Right lobe of liver (tissue), 6 donors: ENCODE data around the gene RPUSD3. TPM values are rescaled to one million over a fixed set of nuclear protein-coding genes. Genes with fewer than 3 reads are reported as not detected.

Source experiments
- ATAC-seq, 4 donors: fragments of 200-7000 bp; cut with Tn5 transposase; one replicate each; pipeline ENCODE4 v1.9.1; 2020; ENCODE audit warnings: mild to moderate bottlenecking in 4 of 4, moderate library complexity in 4 of 4
- DNase-seq, 3 donors: peaks; one replicate each; pipeline ENCODE4 v3.0.0-alpha.2; 2020
- H3K27ac ChIP-seq, 3 donors: fragments of 200-600 bp; one replicate each; pipeline ENCODE4 v1.8.0; 2022
- H3K27me3 ChIP-seq, 2 donors: fragments of 200-600 bp; one replicate each; pipeline ENCODE4 v1.8.0; 2022
- H3K36me3 ChIP-seq, 4 donors: fragments of 200-600 bp; sonication (generic) in 1 of 4; one replicate each; pipeline versions ENCODE4 v1.5.1 to v1.8.0; 2017 to 2022; ENCODE audit warnings: control low read depth in 1 of 4
- H3K4me1 ChIP-seq, 4 donors: fragments of 200-600 bp; sonication (generic) in 1 of 4; one replicate each; pipeline versions ENCODE4 v1.5.1 to v1.8.0; 2017 to 2022; ENCODE audit warnings: control low read depth in 1 of 4
- H3K4me3 ChIP-seq, 3 donors: fragments of 200-600 bp; one replicate each; pipeline ENCODE4 v1.8.0; 2022
- H3K9me3 ChIP-seq, 4 donors: fragments of 200-600 bp; sonication (generic) in 1 of 4; one replicate each; pipeline versions ENCODE4 v1.5.1 to v1.8.0; 2017 to 2022; ENCODE audit warnings: control low read depth in 1 of 4
- POLR2A ChIP-seq: fragments of 450-650 bp; IDR thresholded peaks from one replicate; pipeline ENCODE4 v1.6.1; 2017; ENCODE audit warnings: antibody characterized with exemption, mild to moderate bottlenecking
- WGBS: methylation state at CpG from one replicate; pipeline ENCODE4 v1.1.6; 2018; ENCODE audit warnings: low coverage, low lambda C conversion rate; ENCODE audit not compliant: insufficient coverage; ENCODE audit errors: missing lambda C conversion rate; 5-methylcytosine and 5-hydroxymethylcytosine counted together
- intact Hi-C, 2 donors: fragments of 100-400 bp; cut with DNase I; formaldehyde crosslinking; loops; one replicate each; pipeline versions ENCODE4 v1.11.2 to v1.14.1; 2022
- total RNA-seq, 6 experiments: library from RNA; depleted of rRNA in 2 of 6; stranded (reverse); fragments of >200 nt in 2 of 6; fragmentation: NEBNext Ultra II Directional in 3 of 6; extraction: Animal tissue kit (Norgen Biotek cat#: 25700) in 3 of 6; gene quantifications; one replicate each; pipeline versions ENCODE4 v1.1.0 to v1.2.4, GENCODE V29; 2016 to 2023
- TF ChIP-seq, protein P1 (sequence below), 4 donors: fragments of 200-600 bp in 3 of 4; fragments of 450-650 bp in 1 of 4; IDR thresholded peaks; one replicate each; pipeline versions ENCODE4 v1.5.1 to v1.8.0; 2016 to 2022; ENCODE audit warnings: antibody characterized with exemption in 4 of 4, mild to moderate bottlenecking in 2 of 4
- donor health status: DM: no; HTN: yes; CAD: no.
- donor health status: DM: no; HTN: no; CAD: no.
- donor health status: DM: no; HTN: no; CAD: no.
- donor health status: DM: no; HTN: yes; CAD: no.
- donor health status: DM: no; HTN: yes; CAD: no.

Gene RPUSD3
- total RNA-seq, 6 experiments from 2014 or later: 15.8 to 34.6 (median 22.4) TPM

DNA sequence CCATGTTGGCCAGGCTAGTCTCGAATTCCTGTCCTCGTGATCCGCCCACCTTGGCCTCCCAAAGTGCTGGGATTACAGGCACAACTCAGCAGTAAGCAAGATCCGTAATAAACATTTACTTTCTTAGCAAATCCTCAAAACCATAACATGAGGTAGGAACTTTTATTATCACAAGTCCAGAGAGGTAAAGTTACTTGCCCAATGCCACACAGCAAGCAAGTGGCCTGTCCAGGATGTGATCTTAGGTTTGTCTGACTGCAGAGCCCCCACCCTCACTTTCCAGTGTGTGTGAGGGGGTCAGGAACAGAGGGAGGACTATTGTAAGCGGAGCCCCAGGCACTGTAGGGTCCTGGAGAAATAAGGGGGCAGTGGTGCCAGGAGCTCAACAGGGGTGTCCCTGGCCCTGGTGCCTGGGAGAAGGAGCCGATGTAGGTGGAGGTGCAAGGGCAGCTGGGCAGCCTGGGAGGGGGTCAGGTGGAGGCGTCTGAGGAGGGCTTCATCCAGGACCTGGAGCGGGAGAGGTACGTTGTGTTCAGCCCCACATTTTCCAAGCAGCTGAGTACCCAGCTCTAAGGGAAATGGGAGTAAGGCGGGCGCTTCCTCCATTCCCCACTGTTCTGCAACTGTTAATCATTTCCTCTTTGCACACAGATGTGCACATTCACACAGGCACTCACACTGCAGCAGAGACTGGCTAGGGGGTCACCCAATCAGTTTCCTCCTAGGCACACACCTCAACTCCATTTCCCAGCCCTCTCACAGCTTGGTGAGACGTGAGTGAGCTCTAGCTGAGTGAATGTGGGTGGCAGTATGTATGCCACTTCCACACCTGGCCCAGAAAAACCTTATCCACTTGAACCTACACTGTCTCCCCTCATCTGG, 5.9 kb downstream of the RPUSD3 start:
- H3K27me3 ChIP-seq: no peaks in the 10 kb centered on the region
- no peak for ATAC-seq
- intact Hi-C loops: no loop called here
- H3K4me3 ChIP-seq: no peak overlapping the region
- WGBS: 81% methylated on average over 6 of the region's 12 CpGs
- DNase-seq: no peak
- H3K9me3 ChIP-seq: no peaks in the 10 kb centered on the region
- H3K4me1 ChIP-seq: peaks cover 0 to 3% (median 0%) of the 10 kb centered on the region in 4 donors
- H3K36me3 ChIP-seq: peaks cover 0 to 19% (median 7%) of the 10 kb centered on the region in 4 donors
- TF ChIP-seq, protein P1, sequence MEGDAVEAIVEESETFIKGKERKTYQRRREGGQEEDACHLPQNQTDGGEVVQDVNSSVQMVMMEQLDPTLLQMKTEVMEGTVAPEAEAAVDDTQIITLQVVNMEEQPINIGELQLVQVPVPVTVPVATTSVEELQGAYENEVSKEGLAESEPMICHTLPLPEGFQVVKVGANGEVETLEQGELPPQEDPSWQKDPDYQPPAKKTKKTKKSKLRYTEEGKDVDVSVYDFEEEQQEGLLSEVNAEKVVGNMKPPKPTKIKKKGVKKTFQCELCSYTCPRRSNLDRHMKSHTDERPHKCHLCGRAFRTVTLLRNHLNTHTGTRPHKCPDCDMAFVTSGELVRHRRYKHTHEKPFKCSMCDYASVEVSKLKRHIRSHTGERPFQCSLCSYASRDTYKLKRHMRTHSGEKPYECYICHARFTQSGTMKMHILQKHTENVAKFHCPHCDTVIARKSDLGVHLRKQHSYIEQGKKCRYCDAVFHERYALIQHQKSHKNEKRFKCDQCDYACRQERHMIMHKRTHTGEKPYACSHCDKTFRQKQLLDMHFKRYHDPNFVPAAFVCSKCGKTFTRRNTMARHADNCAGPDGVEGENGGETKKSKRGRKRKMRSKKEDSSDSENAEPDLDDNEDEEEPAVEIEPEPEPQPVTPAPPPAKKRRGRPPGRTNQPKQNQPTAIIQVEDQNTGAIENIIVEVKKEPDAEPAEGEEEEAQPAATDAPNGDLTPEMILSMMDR (IDR thresholded peaks at IDR 0.05): no peak
- TF ChIP-seq POLR2A: no peak
- no peak overlapping the region for H3K27ac ChIP-seq

DNA sequence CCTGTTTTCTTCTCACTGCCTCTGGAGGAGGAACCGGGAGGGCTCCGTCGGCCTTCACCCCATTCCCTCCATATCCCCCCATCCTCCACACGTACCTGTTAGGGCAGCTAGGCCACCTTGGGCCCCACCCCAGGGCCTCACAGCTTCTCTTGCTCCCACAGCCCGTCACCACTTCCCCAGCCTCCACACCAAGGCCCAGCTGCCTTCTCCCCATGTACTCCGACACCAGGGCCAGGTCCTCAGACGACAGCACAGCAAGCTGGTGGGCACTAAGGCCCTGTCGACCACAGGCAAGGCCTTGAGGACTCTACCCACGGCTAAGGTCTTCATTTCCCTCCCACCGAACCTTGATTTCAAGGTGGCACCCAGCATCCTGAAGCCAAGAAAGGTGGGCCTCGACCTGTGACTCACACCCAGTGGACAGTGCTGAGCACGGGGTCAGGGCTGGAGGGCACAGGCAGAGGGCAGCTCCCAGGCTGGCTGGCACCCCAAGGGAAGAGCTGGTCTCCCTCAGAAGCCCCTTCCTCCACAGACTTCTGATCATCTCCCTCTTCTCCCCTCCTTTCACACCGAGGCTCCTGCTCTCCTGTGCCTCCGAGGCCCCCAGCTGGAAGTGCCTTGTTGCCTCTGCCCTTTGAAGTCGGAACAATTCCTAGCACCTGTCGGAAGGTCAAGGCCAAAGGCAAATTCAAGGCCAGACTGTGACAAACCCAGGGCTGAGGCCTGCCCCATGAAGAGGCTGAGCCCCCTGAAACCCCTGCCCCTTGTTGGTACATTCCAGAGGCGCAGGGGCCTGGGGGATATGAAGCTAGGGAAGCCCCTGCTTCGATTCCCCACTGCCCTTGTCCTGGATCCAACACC, 9.1 kb downstream of the RPUSD3 start:
- Histone ChIP-seq H3K27ac (no peak overlapping the region), H3K4me3 (no peak overlapping the region), H3K36me3 (peaks cover 0 to 6% (median 0%) of the 10 kb centered on the region in 4 donors), H3K9me3 (no peaks in the 10 kb centered on the region), H3K27me3 (no peaks in the 10 kb centered on the region), H3K4me1 (no peaks in the 10 kb centered on the region)
- ATAC-seq: peak in 1 of 4 donors; percentile 9
- DNase-seq: no peak
- 82% methylated on average over 9 of the region's 18 CpGs for WGBS
- intact Hi-C loops: no loop called here
- TF ChIP-seq POLR2A: no peak
- TF ChIP-seq, protein P1 (IDR thresholded peaks at IDR 0.05): no peak

DNA sequence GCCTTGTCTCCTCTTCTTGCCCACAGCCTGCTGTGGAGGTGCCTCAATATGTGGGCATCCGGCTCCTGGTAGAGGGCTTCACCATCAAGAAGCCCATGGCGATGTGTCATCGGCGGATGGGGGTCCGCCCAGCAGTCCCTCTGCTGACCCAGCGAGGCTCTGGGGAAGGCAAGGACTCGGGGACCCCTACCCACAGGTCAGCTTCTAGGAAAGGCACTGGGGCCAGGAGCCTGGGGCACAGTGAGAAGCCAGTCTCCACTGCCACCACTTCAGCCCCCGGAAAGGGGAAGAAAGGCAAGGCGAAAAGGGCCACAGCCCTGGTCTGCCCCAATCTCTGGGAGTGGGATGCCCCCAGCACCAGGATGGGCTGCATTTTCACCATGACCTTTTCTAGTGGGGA, 10.7 kb downstream of the RPUSD3 start:
- Histone ChIP-seq H3K36me3 (peaks cover 0 to 6% (median 0%) of the 10 kb centered on the region in 4 donors), H3K9me3 (no peaks in the 10 kb centered on the region), H3K27me3 (no peaks in the 10 kb centered on the region), H3K4me3 (no peak overlapping the region), H3K4me1 (no peaks in the 10 kb centered on the region), H3K27ac (no peak overlapping the region)
- no CpG with 5 or more reads among the region's 9 CpGs for WGBS
- no peak for ATAC-seq
- TF ChIP-seq POLR2A: no peak
- TF ChIP-seq, protein P1 (IDR thresholded peaks at IDR 0.05): no peak
- no peak for DNase-seq
- intact Hi-C loops: no loop called here

DNA sequence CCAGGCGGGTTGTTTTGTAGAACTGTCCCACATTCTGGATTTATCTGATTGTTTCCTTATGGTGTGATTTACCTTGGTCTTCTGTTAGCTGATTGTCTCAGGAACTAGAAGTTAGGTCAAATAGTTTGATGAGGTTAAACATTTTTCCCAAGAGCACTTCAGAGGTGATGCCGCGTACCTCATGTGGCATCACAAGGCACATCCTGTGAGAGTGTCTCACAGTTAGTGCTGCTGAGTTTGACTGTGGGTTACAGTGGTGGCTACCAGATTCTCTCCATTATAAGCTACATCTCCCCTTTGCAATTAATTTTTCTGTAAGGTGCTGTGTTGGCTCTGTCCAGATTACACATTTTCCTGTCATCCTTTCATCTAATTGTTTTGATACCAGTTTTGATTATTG, 12.6 kb downstream of the RPUSD3 start:
- ATAC-seq (no peak), DNase-seq (no peak)
- no peak overlapping the region for H3K4me3 ChIP-seq
- no peaks in the 10 kb centered on the region for H3K4me1 ChIP-seq
- no peaks in the 10 kb centered on the region for H3K27me3 ChIP-seq
- WGBS: 95% methylated on average over 3 of the region's 3 CpGs
- no peak overlapping the region for H3K27ac ChIP-seq
- TF ChIP-seq, protein P1 (IDR thresholded peaks at IDR 0.05): no peak
- TF ChIP-seq POLR2A: no peak
- intact Hi-C loops: no loop called here
- peaks cover 0 to 6% (median 0%) of the 10 kb centered on the region in 4 donors for H3K36me3 ChIP-seq
- no peaks in the 10 kb centered on the region for H3K9me3 ChIP-seq
